Measurements from ENCODE around the gene USP43.
"Not testable (repeated sequence)": the region's sequence is repeated elsewhere in the genome, so short reads cannot be mapped to it uniquely, and the experiment has no call there.

Gene USP43

DNA sequence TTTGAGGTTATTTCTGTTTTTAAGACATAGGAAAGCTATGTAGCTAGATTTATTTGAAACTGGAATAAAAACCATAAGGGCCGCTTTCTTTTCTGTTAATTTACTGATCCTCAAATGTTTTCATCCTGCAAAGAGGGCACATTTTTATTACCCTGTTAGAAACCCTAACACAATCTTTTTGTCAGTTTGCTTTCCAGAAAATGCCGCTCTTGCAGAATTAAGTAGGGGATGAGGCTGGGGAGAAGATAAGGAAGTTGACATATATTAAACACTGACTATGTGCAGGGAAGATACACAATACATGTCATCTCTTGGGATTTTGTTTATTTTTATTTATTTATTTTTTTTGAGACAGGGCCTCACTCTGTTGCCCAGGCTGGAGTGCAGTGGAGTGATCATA lies 15.7 kb downstream of the USP43 start:
- no peak for DNase-seq

DNA sequence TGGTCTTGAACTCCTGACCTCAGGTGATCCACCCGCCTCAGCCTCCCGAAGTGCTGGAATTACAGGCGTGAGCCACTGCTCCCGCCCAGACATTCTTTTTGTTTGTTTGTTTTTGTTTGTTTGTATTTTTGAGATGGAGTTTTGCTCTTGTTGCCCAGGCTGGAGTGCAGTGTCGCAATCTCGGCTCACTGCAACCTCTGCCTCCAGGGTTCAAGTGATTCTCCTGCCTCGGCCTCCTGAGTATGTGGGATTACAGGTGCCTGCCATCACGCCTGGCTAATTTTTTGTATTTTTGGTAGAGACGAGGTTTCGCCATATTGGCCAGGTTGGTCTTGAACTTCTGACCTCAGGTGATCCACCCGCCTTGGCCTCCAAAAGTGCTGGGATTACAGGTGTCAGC lies 18.2 kb downstream of the USP43 start:
- DNase-seq, result not testable (repeated sequence)

DNA sequence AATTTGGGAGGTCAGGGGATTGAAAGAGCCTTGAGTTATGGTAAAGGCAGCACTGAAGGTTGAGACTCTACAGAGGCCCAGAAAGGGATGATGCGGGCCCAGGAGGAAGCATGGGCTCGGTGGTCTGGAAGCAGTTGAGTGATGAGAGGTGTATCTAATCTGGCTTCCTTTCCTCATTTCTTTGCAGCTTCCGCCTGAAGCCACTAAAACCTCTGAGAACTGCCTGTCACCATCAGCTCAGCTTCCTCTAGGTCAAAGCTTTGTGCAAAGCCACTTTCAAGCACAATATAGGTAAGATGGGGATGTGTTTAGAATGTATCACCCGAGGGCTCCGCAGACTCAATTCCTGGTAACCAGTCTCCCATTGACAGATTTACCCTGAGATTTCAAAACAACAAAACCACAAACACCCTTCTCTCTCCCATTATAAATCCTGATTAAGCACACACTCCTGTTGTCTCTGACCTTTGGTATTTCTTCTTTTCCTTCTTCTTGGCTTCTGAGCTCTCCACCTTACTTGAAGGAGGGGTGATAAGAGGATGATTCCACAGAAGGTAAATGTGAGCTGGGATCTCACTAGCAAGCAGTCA lies 21.2 kb downstream of the USP43 start:
- no peak for DNase-seq

DNA sequence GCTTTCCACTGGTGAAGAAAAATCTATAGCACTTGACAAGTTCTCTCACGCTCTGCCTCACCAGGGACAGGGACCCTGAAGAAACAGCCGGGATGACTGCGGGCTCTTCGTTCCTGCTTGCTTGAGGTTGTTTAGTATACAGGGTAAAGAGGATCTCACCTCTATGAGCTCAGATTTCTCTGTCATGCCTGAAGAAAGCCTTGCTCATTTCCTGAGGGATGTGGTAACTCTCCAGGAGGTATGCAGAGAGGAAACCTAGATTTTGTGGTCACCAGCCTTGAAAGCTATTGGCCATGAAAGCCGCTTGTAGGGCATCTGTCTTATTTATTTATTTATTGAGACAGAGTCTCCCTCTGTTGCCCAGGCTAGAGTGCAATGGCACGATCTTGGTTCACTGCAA lies 23.2 kb downstream of the USP43 start:
- no peak for DNase-seq

DNA sequence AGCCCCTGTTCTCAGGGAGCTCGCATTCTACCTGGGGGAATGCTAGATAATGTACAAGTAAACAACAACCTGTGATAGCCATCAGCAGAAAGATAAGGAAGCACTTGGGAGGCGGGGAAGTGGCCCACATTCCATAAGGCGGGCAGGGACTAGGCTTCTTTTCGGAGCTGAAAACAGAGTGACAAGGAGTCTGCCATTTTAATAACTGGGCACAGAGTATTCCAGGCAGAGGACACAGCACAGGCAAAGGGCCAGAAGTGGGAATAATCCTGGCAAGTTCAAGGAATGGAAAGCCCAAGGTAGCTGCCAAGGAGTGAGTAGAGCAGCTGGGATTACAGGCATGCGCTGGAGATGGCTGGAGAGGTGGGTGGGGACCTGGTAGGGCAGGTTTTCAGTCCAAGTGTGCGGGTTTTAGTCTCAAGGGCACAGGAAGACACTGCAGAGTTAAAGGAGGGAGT lies 24.3 kb downstream of the USP43 start:
- no peak for DNase-seq

DNA sequence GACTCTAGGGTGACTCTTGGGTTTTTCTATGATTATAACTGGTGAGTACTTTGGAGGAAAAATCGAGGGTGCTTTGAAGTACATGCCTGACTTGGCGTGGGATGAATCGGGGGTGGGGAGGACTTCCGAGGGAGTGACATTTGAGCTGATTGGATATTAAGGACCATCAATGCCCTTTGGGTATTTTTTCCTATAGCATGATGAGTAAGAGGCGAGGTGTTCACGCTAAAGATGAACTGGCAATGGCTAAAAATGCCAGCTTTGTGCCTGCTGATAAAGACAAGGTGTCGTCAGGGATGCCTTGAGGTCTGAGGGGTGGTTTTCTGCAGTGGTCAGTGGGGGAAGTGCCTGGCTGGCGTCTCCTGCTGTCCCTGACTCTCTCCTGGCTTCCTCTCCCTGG lies 25.3 kb downstream of the USP43 start:
- no peak for DNase-seq

DNA sequence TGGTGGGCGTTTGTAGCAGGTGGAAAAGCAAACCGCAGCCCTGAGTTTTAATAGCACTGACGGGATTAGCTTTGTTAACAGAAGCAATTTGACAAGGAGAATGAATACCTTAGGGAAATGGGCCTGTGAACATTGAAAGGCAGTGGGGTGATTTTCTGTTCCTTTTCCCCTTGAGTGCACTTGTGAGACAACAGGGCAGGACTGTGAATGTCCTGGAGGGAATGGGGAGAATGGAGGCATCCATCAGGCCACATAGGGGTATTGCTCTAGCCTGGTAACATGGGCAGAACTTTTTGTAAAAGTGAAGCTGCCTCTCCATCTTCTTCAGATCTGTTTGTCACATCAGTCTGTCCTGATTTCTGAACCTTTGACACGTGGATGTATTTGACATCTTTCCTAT lies 26.2 kb downstream of the USP43 start:
- DNase-seq, result no peak

DNA sequence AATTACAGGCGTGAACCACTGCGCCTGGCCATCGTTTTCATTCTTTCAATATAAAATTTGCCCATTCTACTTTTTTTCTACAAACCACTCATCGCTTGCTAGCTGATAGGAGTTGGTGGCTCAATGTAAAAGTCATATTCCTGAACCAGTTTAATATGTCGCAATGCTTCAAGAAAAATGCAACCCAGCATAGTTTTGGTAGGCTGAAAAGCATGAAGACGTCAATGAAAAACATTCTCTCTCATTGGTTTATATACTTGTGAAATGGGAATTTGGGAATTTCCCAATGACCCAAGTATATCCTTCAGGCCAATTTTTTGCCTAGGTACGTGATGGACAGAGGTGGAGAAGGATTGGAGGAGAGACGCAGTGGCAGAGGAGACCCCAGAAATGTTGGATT lies 26.9 kb downstream of the USP43 start:
- DNase-seq, result no peak

DNA sequence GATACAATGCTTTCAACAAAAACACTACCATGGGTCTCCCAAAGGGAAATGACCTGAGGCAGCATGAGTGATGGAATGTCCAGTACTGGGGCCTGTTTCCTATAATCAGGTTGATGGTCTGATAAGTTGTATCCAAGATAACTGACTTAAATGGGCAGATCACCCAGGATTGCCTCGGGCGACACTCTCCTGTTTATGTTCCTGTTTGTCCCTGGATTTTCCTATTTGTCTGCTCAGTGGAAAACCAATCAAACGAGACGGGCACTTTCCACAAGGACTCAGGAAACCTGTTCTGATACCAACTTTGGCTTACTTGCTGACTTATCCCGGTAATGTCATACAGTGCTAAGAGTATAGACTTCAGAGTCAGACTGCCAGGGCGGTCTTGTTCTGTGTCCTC lies 27.4 kb downstream of the USP43 start:
- DNase-seq, result no peak

DNA sequence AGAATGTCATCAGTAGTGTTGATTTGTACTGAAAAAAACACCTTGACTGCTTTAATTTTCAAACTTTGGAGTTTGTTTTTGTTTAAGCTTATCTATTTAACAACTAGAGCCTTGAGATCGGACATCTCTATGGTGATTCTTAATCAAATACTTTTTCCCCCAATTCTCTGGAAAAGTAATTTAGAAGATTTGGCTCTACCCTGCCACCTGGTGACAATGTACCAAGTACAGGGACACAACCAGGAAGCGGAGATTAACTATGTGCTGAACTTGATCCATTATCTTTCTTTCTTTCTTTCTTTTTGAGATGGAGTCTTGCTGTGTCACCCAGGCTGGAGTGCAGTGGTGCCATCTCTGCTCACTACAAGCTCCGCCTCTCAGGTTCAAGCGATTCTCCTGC lies 30.8 kb downstream of the USP43 start:
- DNase-seq, result no peak

DNA sequence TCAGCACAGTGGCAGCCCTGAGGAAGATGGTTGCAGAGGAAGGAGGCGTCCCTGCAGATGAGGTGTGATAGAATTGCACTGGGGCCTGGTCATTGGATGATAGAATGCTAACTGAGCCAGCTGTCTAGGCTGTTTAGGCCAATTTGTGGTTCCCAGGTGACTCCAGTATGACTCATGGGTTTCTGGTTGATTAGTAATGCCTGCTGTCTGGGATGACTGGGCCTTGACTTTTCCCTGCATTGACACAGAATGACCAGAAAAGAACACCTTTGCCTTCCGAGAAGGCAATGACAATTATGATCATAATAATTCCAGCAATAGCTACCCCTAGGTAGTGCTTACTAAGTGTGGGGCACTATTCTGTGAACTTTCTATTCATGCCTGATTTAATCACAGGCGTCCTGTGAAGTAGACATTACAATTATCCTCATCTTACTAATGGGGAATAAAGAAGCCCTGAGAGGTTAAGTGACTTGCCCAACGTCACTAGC lies 31.5 kb downstream of the USP43 start:
- DNase-seq, result no peak

DNA sequence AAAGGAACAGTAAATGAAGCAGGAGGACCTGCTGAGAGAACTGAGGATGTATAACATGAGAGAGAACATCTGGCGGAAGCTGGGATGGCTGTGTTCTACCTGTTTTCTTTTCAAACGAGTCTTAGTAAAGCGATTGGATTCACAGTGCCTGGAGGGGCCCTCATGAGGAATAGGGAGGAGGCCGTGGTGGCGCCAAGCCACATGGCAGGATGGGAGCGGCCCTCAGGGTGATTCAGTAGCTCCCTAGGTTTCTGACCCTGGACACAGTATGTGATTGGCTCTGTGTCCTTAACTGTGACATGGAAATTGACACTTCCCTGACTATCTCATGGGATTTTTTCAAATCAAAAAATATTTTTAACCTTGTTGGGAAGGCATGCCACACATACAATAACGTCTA lies 32.1 kb downstream of the USP43 start:
- DNase-seq, result no peak

DNA sequence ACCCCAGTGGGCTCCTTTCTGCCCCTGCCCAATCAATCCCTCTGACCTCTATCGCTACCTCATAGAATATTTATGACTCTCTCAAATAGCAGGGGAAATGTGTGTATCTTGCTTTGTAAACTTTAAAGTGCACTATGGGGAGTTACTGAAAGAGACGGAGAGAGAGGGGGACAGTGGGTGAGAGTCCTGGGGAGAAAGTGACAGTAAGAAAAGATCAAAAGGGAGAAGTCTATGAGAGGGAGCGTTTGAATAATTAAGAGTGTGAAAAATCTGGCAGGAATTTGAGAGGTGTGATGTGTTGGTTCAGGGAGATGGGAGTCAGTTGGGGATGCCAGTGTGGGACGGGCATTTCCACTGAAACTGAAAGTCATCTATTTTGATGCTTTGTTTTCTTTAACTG lies 32.6 kb downstream of the USP43 start:
- DNase-seq, result no peak

DNA sequence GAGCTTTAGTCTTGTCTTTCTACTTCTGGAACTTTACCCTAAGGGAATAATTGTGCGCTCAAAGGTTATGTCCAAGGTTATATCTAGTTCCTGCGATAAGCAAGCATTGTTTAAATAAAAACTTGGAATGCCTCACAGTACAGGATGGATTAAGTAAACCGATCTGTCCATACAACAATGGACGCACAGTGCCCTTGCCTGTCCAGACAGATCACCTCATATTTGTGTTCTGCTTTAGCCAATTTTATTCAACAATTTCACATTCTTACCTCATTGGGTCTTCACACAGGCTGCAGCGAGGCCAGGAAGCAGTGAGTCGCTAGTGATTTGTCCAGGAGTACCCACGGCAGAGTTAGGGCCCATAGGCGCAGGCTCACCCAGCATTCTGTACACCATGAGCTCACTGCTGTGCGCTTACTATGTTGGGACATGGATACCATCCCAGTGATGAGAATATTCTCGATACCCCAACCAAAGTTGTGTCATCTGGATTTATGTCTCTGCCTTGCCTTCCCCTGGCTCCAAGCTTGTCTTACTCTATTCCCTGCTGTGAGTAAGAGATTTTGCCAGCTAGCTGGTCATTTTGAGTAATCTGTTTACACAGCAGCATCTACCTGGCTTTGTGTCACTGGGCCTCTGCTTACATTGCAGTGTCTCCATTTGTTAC lies 39.8 kb downstream of the USP43 start:
- no peak for DNase-seq

DNA sequence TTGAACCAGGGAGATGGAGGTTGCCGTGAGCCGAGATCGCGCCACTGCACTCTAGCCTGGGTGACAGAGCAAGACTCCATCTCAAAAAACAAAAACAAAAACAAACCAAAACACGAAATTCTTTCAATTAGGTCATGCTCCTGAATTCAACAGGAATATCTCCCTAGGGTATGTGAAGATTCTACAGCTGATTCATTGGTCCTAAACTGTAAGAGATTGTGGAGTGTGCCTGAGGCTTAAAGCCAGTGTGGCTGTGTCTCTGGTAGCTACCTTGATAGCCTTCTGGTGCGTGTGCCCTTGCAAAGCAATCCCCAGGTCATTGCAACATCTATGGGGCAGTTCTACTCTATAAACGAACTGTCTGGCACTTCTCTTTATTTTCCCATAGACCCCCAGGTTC lies 48.4 kb downstream of the USP43 start:
- no peak for DNase-seq

DNA sequence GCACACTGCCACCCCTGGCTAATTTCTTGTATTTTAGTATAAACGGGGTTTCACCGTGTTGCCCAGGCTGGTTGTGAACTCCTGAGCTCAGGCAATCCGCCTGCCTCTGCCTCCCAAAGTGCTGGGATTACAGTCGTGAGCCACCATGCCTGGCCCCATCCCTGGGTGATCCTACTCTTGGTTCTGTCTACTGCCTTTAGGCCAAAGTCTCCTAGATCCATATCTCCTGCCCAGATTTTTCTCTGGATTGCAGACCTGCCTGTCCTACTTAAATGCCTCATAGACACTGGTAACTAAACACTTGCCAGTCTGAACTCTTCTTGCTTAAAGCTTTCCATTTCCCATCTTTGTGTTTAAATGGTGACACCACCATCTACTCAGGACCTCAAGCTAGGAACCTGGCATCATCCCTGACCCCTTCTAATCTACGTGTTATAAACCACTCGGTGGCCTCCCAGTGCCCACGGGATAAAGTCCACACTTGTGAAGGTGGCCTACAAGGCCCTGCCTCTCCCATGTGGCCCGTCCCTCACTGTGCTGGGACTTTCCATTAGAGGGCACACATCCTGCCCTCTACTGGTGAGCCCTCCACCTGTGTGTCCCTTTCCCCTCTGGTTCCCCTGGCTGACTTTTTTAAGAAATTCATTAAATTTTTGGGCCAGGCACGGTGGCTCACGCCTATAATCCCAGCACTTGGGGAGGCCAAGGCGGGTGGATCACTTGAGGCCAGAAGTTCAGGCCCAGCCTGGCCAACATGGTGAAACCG lies 51.1 kb downstream of the USP43 start:
- DNase-seq, result no peak

DNA sequence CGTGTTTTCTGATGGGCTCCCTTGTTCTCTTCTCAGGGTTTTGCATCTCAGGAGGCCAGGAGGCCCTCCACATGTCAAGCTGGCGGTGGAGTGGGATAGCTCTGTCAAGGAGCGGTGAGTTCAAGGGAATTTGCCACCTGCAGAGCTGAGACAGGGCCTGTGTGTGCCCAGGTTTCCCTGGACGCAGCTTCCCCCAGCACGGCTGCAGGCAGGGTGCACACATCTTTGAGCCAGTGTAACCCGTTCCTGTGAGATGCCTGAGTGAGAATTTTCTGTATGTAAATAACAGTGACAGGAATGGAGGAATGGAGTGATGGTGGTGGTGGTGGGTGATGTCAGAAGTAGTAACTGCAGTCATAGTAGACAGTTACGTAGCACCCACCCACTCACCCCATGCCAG lies 54.8 kb downstream of the USP43 start:
- no peak for DNase-seq

DNA sequence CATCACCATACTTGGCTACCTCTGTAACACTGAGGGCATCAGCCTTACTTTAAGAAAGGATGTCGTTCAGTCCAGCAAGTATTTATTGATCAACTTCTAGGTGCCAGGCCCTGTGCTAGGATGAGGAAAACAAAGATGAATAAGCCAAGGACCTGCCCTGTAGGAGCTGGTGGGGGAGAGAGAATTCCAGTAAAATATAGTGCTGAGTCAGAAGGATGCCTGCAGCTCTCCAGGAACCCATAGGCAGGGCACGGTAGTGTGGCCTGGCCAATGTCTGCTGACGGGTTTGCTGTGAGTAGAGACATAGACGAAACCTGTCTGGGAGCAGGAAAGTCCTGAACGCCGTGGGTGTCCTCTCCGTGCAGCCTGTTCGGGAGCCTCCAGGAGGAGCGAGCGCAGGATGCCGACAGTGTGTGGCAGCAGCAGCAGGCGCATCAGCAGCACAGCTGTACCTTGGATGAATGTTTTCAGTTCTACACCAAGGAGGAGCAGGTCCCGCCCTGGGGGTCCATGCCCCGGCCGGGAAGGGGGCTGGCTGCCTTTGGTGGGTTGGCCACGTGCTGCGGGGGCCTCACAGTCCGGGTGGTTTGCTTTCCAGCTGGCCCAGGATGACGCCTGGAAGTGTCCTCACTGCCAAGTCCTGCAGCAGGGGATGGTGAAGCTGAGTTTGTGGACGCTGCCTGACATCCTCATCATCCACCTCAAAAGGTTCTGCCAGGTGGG lies 55.6 kb downstream of the USP43 start:
- DNase-seq, result no peak

DNA sequence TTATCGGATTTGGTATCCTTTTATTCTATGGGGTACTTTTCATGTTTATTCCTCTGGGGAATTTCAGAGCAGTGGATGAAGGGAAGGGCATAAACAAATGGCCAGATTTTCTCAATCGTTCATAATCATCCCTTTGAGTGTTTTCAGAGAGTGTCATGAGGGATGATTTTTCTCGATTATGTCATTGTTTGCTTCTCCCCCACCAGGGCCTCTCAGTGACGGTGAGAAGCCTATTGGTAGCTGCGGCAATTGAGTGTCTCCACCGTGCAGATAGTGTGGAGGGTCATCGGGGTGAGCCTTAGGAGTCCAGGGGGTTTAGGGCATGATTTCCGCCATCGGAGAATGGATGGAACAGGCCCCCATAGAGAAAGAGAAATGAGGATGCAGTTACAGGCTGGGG lies 57.2 kb downstream of the USP43 start:
- DNase-seq, result no peak

DNA sequence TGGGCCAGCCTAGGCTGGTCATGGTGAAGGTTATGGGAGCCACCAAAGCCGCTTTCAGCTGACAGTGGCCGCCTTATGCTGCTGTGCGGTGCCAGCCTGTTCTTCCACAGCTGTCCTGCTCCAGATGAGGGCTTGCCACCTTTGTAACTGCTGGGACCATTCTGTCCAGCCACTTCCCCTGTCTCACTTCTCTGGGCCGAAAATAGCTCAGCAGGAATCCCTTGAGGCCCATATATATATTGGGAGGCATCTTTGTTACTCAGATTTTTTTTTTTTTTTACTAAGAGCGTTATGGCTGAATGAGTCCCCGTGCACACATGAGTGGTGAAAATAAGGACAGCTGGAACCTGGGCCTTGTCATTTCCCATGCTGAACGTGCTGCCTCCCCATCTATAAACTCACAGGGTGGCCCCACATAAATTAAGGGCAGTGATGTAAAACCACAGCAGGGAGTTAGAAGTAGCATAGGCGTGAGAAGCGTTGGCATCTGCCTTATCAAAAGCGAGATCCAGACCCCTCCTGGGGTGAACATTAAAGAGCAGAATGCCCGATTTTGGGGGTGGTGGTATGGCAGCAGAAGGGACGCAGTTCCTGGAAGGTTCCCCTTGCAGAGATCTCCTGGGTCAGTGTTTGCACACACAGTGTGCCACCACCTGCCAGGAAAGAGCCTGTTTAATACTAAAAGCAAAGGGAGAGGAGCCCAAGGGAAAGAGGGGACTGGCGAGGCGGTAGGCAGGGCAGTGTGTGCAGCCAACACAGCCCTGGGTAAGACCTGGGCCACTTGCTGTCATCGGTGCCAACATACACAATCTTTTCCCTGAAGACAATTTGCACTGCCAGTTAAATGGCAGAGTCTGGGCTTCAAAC lies 57.8 kb downstream of the USP43 start:
- no peak for DNase-seq

DNA sequence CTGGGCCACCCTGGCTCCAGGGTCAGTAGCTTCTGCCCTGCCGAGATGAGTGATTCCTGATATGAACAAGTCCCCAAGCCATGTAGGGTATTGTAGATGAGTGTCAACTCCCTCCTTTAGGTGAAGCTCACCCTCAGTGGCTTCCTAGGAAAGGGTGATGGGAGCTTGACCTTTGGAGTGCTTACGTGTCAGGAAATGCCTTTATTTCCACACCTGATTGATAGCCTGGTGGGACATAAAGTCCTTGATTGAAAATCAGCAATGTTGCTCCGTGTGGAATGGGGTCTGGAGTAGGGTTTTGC lies 58.4 kb downstream of the USP43 start:
- no peak for DNase-seq

DNA sequence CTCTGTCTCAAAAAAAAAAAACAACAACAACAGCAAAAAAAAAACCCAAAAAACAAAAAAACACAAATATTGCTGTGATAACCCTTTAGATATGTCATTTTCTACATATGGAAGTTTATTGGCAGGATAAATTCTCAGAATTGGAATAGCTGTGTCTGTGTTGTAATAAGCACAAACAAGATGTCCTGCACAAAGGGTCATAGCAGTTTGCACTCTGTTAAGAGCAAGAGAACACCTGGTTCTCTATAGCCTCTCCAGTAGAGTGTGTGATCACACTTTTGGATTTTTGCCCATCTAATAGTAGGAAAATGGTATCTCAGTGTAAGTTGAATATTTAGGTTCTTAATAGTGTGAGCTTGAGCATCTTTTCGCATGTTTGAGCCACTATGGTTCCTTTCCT lies 60.4 kb downstream of the USP43 start:
- DNase-seq, result no peak

DNA sequence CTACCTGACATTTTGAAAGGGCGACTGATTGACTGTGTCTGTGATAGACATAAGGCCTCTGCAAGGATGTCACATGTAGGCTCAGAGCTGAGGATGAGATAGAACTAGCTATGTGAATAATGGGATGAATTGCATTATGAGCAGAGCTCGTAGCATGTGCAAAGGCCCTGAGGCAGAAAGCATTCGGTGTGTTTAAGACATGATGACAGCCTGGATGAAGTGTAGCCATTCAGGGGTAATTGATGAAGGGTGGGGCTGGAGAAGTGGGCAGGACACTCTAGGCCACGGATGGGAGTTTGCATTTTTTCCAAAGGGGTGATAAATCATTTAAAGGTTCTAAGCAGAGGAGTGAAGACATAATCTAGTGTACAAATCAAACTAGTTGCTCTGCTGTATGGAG lies 62.6 kb downstream of the USP43 start:
- no peak for DNase-seq

All from activated CD4-positive, alpha-beta T cell treated with anti-CD3 and anti-CD28 coated beads for 4 hours (primary cell).